Pancreas (tissue), 10 donors: Measurements from ENCODE around the gene RGS18. TPM values are rescaled to one million over a fixed set of nuclear protein-coding genes. Genes with fewer than 3 reads are reported as not detected.

Experiments used
- ATAC-seq, 4 donors: fragments of 200-7000 bp; cut with Tn5 transposase; one replicate each; pipeline versions ENCODE4 v1.8.0 to v1.9.1; 2020; ENCODE audit warnings: mild to moderate bottlenecking in 4 of 4, moderate library complexity in 4 of 4
- DNase-seq, 6 donors: peaks; one replicate each; pipeline ENCODE4 v3.0.0-alpha.2; 2020
- FAIRE-seq: peaks from 2 replicates; lab custom pipeline; 2012; peaks lifted over from hg19 to GRCh38; lab: Jason Lieb, UNC
- H3K27ac ChIP-seq, 4 donors: fragments of 200-600 bp; sonication (generic); 1 replicate in 3 of 4; 2 replicates in 1 of 4; pipeline versions ENCODE4 v1.5.0 to v1.8.0; 2020
- H3K27me3 ChIP-seq, 4 donors: fragments of 200-600 bp; one replicate each; pipeline ENCODE4 v1.8.0; 2021
- H3K36me3 ChIP-seq, 3 donors: fragments of 200-600 bp; sonication (generic) in 1 of 3; one replicate each; pipeline versions ENCODE4 v1.5.0 to v1.8.0; 2020 to 2021
- H3K4me1 ChIP-seq, 3 donors: fragments of 200-600 bp; one replicate each; pipeline ENCODE4 v1.8.0; 2021
- H3K4me3 ChIP-seq, 4 donors: fragments of 200-600 bp; sonication (generic) in 2 of 4; one replicate each; pipeline versions ENCODE4 v1.5.0 to v1.8.0; 2020 to 2021
- H3K9me3 ChIP-seq, 4 donors: fragments of 200-600 bp; one replicate each; pipeline ENCODE4 v1.8.0; 2021
- WGBS, 2 donors: extraction: QIAGEN DNeasy Blood & Tissue Kit; methylation state at CpG; one replicate each; pipeline ENCODE4 v1.1.7; 2013; 5-methylcytosine and 5-hydroxymethylcytosine counted together
- intact Hi-C, 3 donors: fragments of 100-400 bp; cut with DNase I; formaldehyde crosslinking; loops; one replicate each; pipeline versions ENCODE4 v1.11.1 to v1.14.2; 2022
- polyA plus RNA-seq, 2 donors: library from polyadenylated mRNA; stranded (reverse); fragments of 200-250 nt; gene quantifications; one replicate each; pipeline ENCODE4 v1.2.3, GENCODE V29; 2013
- total RNA-seq, 6 donors: library from RNA; stranded (reverse); fragmentation: NEBNext Ultra II Directional in 4 of 6; extraction: Animal tissue kit (Norgen Biotek cat#: 25700) in 4 of 6; gene quantifications; one replicate each; pipeline versions ENCODE4 v1.2.1 to v1.2.4, GENCODE V29; 2021 to 2023
- TF ChIP-seq, protein P1 (sequence below), 4 donors: fragments of 200-600 bp; sonication (generic) in 3 of 4; IDR thresholded peaks; one replicate each; pipeline versions ENCODE4 v1.5.0 to v1.8.0; 2021; ENCODE audit warnings: antibody characterized with exemption in 4 of 4
- donor health status: healthy with polysubstance abuse.
- donor health status: DM: no; HTN: no; CAD: no; lungs with moderate emphysema.
- donor health status: DM: no; HTN: no; CAD: no.
- donor health status: control.
- donor health status: control.
- donor health status: Bipolar disorder and iron deficiency.
- donor health status: DM: yes; HTN: yes; CAD: no.
- donor health status: DM: no; HTN: no; CAD: no.
- donor health status: DM: no; HTN: no; CAD: no.
- donor health status: DM: yes; HTN: yes; CAD: no.

The RGS18 gene
- total and polyA plus RNA-seq, 8 donors, result 0.09 to 1.5 (median 0.38) TPM; not detected in 1

DNA sequence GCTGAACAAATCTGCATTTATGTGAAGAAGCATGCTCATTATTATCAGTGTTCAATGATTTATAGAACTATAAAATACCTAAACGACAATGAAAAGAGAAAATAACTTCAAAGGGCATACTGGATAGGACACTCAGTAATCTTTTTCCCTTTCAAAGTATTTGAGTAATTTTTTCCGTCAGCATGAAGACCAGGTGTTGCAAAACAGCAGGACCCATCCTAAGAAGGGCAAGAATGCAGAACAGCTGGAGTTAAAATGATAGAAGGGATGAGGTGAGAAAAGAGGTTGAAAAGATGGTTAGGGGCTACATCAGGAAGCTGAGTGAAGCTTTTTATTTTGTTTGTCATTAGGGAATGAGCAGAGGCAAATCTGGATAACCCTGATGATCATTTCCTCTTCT, 7.1 kb upstream of the RGS18 start:
- H3K4me1 ChIP-seq, result no peaks in the 10 kb centered on the region
- intact Hi-C loops, result no loop called here
- H3K4me3 ChIP-seq, result no peak overlapping the region
- no peak for DNase-seq
- H3K27ac ChIP-seq, result no peak overlapping the region
- FAIRE-seq, result no peak
- no peaks in the 10 kb centered on the region for H3K27me3 ChIP-seq
- 41 to 52% methylated on average over 2 of the region's 2 CpGs for WGBS, 2 donors
- ATAC-seq, result no peak
- H3K36me3 ChIP-seq, result no peaks in the 10 kb centered on the region
- no peaks in the 10 kb centered on the region for H3K9me3 ChIP-seq
- TF ChIP-seq, protein P1, sequence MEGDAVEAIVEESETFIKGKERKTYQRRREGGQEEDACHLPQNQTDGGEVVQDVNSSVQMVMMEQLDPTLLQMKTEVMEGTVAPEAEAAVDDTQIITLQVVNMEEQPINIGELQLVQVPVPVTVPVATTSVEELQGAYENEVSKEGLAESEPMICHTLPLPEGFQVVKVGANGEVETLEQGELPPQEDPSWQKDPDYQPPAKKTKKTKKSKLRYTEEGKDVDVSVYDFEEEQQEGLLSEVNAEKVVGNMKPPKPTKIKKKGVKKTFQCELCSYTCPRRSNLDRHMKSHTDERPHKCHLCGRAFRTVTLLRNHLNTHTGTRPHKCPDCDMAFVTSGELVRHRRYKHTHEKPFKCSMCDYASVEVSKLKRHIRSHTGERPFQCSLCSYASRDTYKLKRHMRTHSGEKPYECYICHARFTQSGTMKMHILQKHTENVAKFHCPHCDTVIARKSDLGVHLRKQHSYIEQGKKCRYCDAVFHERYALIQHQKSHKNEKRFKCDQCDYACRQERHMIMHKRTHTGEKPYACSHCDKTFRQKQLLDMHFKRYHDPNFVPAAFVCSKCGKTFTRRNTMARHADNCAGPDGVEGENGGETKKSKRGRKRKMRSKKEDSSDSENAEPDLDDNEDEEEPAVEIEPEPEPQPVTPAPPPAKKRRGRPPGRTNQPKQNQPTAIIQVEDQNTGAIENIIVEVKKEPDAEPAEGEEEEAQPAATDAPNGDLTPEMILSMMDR (IDR thresholded peaks at IDR 0.05), result no peak

DNA sequence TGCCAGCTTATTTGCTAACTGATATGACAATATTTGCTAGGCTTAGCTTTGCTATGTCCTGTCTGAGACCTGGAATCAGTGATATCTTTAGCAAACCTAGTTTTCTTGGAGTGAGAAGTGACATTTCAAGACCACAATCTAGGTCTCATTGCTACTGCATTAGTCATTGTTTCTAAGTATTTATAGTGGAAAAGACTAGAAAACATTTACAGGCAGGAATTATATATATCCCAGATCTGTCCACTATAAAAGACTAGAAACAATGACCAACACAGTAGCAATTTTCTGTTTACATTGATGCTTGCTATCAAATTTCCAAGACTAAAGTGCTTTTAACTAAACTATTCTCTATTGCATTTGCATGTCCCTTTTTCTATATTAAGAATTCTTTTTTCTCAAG, 5.0 kb upstream of the RGS18 start:
- no peak for ATAC-seq
- no peak for FAIRE-seq
- no peak for DNase-seq
- intact Hi-C loops, result no loop called here
- Histone ChIP-seq H3K36me3 (no peaks in the 10 kb centered on the region), H3K4me3 (no peak overlapping the region), H3K27me3 (no peaks in the 10 kb centered on the region), H3K27ac (no peak overlapping the region), H3K4me1 (no peaks in the 10 kb centered on the region), H3K9me3 (no peaks in the 10 kb centered on the region)
- TF ChIP-seq, protein P1 (IDR thresholded peaks at IDR 0.05), result no peak

DNA sequence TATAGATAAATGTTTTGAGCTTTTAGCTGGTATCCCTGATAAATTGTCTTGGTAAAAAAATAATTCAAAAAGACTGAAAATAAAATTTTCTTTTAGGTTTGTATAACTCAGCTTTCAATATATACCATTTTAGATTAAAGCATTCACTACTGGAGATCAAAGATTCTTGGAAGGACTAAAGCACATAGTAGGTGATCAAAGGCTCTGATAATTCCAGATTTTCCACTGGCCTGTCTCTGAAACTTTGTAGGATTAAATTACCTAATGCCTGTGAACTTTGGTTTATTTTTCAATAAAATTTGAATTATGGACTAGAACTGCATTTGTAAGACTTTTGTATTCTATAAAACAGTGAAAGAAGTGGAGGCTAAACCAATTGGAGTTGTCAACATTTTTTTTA, 1.2 kb upstream of the RGS18 start:
- intact Hi-C loops, result no loop called here
- DNase-seq (no peak), FAIRE-seq (no peak), ATAC-seq (no peak)
- H3K36me3 ChIP-seq, result no peaks in the 10 kb centered on the region
- no peaks in the 10 kb centered on the region for H3K9me3 ChIP-seq
- TF ChIP-seq, protein P1 (IDR thresholded peaks at IDR 0.05), result no peak
- no peaks in the 10 kb centered on the region for H3K27me3 ChIP-seq
- no peaks in the 10 kb centered on the region for H3K4me1 ChIP-seq
- no peak overlapping the region for H3K27ac ChIP-seq
- no peak overlapping the region for H3K4me3 ChIP-seq

DNA sequence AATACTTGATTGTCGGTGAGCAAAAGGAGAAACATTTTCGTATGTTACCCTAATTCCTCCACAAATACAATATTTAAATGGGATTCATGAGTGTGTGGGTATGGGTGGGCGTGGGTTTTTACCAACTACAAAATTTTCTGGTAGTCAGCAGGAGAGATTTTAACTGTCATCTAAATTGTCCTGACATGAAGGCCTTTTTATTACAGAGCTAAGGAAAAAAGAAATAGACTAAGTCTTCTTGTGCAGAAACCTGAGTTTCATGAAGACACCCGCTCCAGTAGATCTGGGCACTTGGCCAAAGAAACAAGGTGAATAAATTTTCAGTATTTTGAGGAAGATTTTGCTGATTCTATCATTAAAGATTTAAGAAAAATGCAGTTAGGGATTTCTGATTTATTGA, 752 bp downstream of the RGS18 start:
- TF ChIP-seq, protein P1 (IDR thresholded peaks at IDR 0.05), result no peak
- H3K4me1 ChIP-seq, result no peaks in the 10 kb centered on the region
- no peaks in the 10 kb centered on the region for H3K9me3 ChIP-seq
- no peak for FAIRE-seq
- intact Hi-C loops, result no loop called here
- no peaks in the 10 kb centered on the region for H3K27me3 ChIP-seq
- no peak for ATAC-seq
- WGBS, 2 donors, result 67 to 83% methylated on average over 4 of the region's 4 CpGs
- no peak overlapping the region for H3K4me3 ChIP-seq
- no peak for DNase-seq
- peak overlapping the region in 1 of 4 donors; percentile 33 for H3K27ac ChIP-seq
- no peaks in the 10 kb centered on the region for H3K36me3 ChIP-seq

DNA sequence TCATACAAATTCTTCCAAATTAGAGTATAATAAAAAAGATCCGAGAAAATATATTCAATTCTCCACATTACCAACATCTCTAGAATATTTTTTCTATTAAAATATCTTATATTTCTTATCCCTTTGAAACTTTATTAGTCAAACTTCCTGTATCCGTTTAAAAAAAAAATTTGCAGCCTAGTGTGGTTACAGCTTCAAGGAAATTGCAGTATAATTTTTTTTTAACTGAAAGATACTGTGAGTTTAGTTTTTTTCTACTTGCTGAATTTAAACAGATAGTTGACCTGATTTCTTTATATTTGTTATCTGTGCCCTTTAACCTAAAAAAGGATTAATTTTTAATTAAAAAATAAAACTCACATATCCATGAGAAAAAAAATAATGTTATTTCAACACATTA, 1.5 kb downstream of the RGS18 start:
- H3K4me3 ChIP-seq, result no peak overlapping the region
- intact Hi-C loops, result no loop called here
- no peaks in the 10 kb centered on the region for H3K4me1 ChIP-seq
- no peaks in the 10 kb centered on the region for H3K27me3 ChIP-seq
- no peak overlapping the region for H3K27ac ChIP-seq
- TF ChIP-seq, protein P1 (IDR thresholded peaks at IDR 0.05), result no peak
- ATAC-seq (no peak), DNase-seq (no peak), FAIRE-seq (no peak)
- H3K9me3 ChIP-seq, result no peaks in the 10 kb centered on the region
- no peaks in the 10 kb centered on the region for H3K36me3 ChIP-seq
- WGBS, 2 donors, result 64 to 73% methylated on average over 2 of the region's 2 CpGs
